Femur (tissue), 1 donor: ENCODE measurements around the gene LRRFIP1.

Source experiments
- DNase-seq: peaks from one replicate; pipeline ENCODE4 v3.0.0-alpha.2; 2017

LRRFIP1 gene

GRCh38 chr2:237708491-237708890 lies 81.1 kb downstream of the LRRFIP1 start:
- no peak for DNase-seq

GRCh38 chr2:237708961-237709360 lies 81.6 kb downstream of the LRRFIP1 start:
- DNase-seq: no peak

- no peak for DNase-seq
Measured at GRCh38 chr2:237711458-237712150, 84.2 kb downstream of the LRRFIP1 start.

GRCh38 chr2:237712477-237713377 lies 85.3 kb downstream of the LRRFIP1 start:
- no peak for DNase-seq

- DNase-seq: peak; percentile 77
Measured at GRCh38 chr2:237714690-237715458, 87.5 kb downstream of the LRRFIP1 start.

GRCh38 chr2:237715459-237715947 lies 88.1 kb downstream of the LRRFIP1 start:
- peak; percentile 53 for DNase-seq

GRCh38 chr2:237716011-237716410 lies 88.6 kb downstream of the LRRFIP1 start:
- DNase-seq: no peak

GRCh38 chr2:237717366-237718276 lies 90.2 kb downstream of the LRRFIP1 start:
- peak; percentile 10 for DNase-seq

GRCh38 chr2:237718277-237718634 lies 90.9 kb downstream of the LRRFIP1 start:
- no peak for DNase-seq

- no peak for DNase-seq
Measured at GRCh38 chr2:237720444-237720843, 93.1 kb downstream of the LRRFIP1 start.

GRCh38 chr2:237720957-237721356 lies 93.6 kb downstream of the LRRFIP1 start:
- DNase-seq: no peak

- DNase-seq: no peak
Measured at GRCh38 chr2:237721458-237721857, 94.1 kb downstream of the LRRFIP1 start.

- DNase-seq: no peak
Measured at GRCh38 chr2:237722616-237723015, 95.2 kb downstream of the LRRFIP1 start.

GRCh38 chr2:237723023-237723422 lies 95.6 kb downstream of the LRRFIP1 start:
- DNase-seq: no peak

GRCh38 chr2:237723602-237724001 lies 96.2 kb downstream of the LRRFIP1 start:
- DNase-seq: peak; percentile 67

GRCh38 chr2:237724811-237725478 lies 97.6 kb downstream of the LRRFIP1 start:
- no peak for DNase-seq

GRCh38 chr2:237725661-237726060 lies 98.3 kb downstream of the LRRFIP1 start:
- DNase-seq: no peak

GRCh38 chr2:237726401-237726830 lies 99.0 kb downstream of the LRRFIP1 start:
- DNase-seq: peak; percentile 69

GRCh38 chr2:237727363-237727762 lies 100.0 kb downstream of the LRRFIP1 start:
- DNase-seq: no peak

GRCh38 chr2:237729681-237730475 lies 102.5 kb downstream of the LRRFIP1 start:
- no peak for DNase-seq

- no peak for DNase-seq
Measured at GRCh38 chr2:237731663-237732062, 104.3 kb downstream of the LRRFIP1 start.
